Suprapubic skin (tissue), 4 donors: Measurements from ENCODE around the gene METTL15. TPM values are rescaled to one million over a fixed set of nuclear protein-coding genes. Genes with fewer than 3 reads are reported as not detected.
"Not testable (repeated sequence)": the region's sequence is repeated elsewhere in the genome, so short reads cannot be mapped to it uniquely, and the experiment has no call there.

Source experiments
- DNase-seq, 2 donors: peaks; one replicate each; pipeline ENCODE4 v3.0.0-alpha.2; 2019; ENCODE audit warnings: low spot score in 2 of 2
- H3K27ac ChIP-seq: fragments of 200-600 bp; sonication (generic); one replicate; pipeline ENCODE4 v1.5.1; 2019
- H3K27me3 ChIP-seq: fragments of 200-600 bp; sonication (generic); one replicate; pipeline ENCODE4 v1.5.1; 2019
- H3K36me3 ChIP-seq: fragments of 200-600 bp; sonication (generic); one replicate; pipeline ENCODE4 v1.5.1; 2019
- H3K4me1 ChIP-seq: fragments of 200-600 bp; sonication (generic); one replicate; pipeline ENCODE4 v1.5.1; 2019
- H3K4me3 ChIP-seq: fragments of 200-600 bp; sonication (generic); one replicate; pipeline ENCODE4 v1.5.1; 2019; ENCODE audit warnings: mild to moderate bottlenecking
- H3K9me3 ChIP-seq: fragments of 200-600 bp; sonication (generic); one replicate; pipeline ENCODE4 v1.5.1; 2019
- CTCF ChIP-seq, 2 donors: fragments of 200-600 bp in 1 of 2; fragments of 450-650 bp in 1 of 2; sonication (generic) in 1 of 2; IDR thresholded peaks; one replicate each; pipeline ENCODE4 v1.5.1; 2016 to 2019; ENCODE audit warnings: antibody characterized with exemption in 2 of 2, mild to moderate bottlenecking in 1 of 2, moderate library complexity in 1 of 2
- EP300 ChIP-seq: sonication (generic); formaldehyde crosslinking; IDR thresholded peaks from one replicate; pipeline ENCODE4 v1.6.1; 2017; ENCODE audit warnings: antibody characterized with exemption
- POLR2A ChIP-seq, 2 donors: fragments of 450-650 bp; IDR thresholded peaks; one replicate each; pipeline ENCODE4 v1.6.1; 2017; ENCODE audit warnings: antibody characterized with exemption in 2 of 2, mild to moderate bottlenecking in 2 of 2, moderate library complexity in 2 of 2
- POLR2AphosphoS5 ChIP-seq, 3 donors: sonication (generic); formaldehyde crosslinking; IDR thresholded peaks; one replicate each; pipeline ENCODE4 v1.6.1; 2017; ENCODE audit warnings: antibody characterized with exemption in 3 of 3
- WGBS: methylation state at CpG from one replicate; pipeline ENCODE4 v1.1.5; 2018; 5-methylcytosine and 5-hydroxymethylcytosine counted together
- total RNA-seq, 4 donors: library from RNA; depleted of rRNA; stranded (reverse); fragments of >200 nt; gene quantifications; one replicate each; pipeline ENCODE4 v1.1.0, GENCODE V29; 2016

Gene METTL15
- total RNA-seq, 4 donors from 2014 or later = 6.4 to 16.1 (median 10.2) TPM

GRCh38 chr11:28315440-28315839 is 207.3 kb downstream of the METTL15 start:
- no peaks in the 10 kb centered on the region for H3K27me3 ChIP-seq
- WGBS = 100% methylated on average over 1 of the region's 1 CpG
- no peak for TF ChIP-seq CTCF (IDR thresholded peaks at IDR 0.05)

GRCh38 chr11:28318871-28319270 is 210.7 kb downstream of the METTL15 start:
- H3K4me1 ChIP-seq = no peaks in the 10 kb centered on the region
- H3K36me3 ChIP-seq = peaks cover 4% of the 10 kb centered on the region
- H3K4me3 ChIP-seq = no peak overlapping the region
- no peak for TF ChIP-seq POLR2AphosphoS5 (IDR thresholded peaks at IDR 0.05)
- no peak for TF ChIP-seq CTCF (IDR thresholded peaks at IDR 0.05)
- no peak for TF ChIP-seq POLR2A (IDR thresholded peaks at IDR 0.05)
- TF ChIP-seq EP300 = no peak
- H3K9me3 ChIP-seq = no peaks in the 10 kb centered on the region
- no peak for DNase-seq
- WGBS = 76% methylated on average over 3 of the region's 3 CpGs
- H3K27ac ChIP-seq = no peak overlapping the region
- no peaks in the 10 kb centered on the region for H3K27me3 ChIP-seq

More at GRCh38 chr11:28315440-28315839, 207.3 kb downstream of the METTL15 start:
- Histone ChIP-seq H3K36me3 (peaks cover 9% of the 10 kb centered on the region), H3K27ac (no peak overlapping the region), H3K4me3 (no peak overlapping the region), H3K4me1 (no peaks in the 10 kb centered on the region), H3K9me3 (no peaks in the 10 kb centered on the region)
- DNase-seq = no peak

GRCh38 chr11:28323621-28324020 is 215.4 kb downstream of the METTL15 start:
- no peaks in the 10 kb centered on the region for H3K9me3 ChIP-seq
- H3K27ac ChIP-seq = no peak overlapping the region
- DNase-seq = no peak
- no peaks in the 10 kb centered on the region for H3K27me3 ChIP-seq
- no peak for TF ChIP-seq POLR2AphosphoS5 (IDR thresholded peaks at IDR 0.05)
- H3K4me1 ChIP-seq = no peaks in the 10 kb centered on the region
- no peak overlapping the region for H3K4me3 ChIP-seq
- H3K36me3 ChIP-seq = no peaks in the 10 kb centered on the region

GRCh38 chr11:28332393-28332792 is 224.2 kb downstream of the METTL15 start:
- 93% methylated on average over 4 of the region's 4 CpGs for WGBS
- not testable (repeated sequence) for H3K4me3 ChIP-seq, H3K27me3 ChIP-seq, H3K36me3 ChIP-seq, H3K27ac ChIP-seq, H3K4me1 ChIP-seq, H3K9me3 ChIP-seq, DNase-seq

- TF ChIP-seq POLR2AphosphoS5 (IDR thresholded peaks at IDR 0.05) (no peak), CTCF (IDR thresholded peaks at IDR 0.05) (no peak), EP300 (no peak), POLR2A (IDR thresholded peaks at IDR 0.05) (no peak)
- Histone ChIP-seq H3K4me3 (no peak overlapping the region), H3K4me1 (no peaks in the 10 kb centered on the region), H3K27ac (no peak overlapping the region), H3K27me3 (no peaks in the 10 kb centered on the region), H3K36me3 (no peaks in the 10 kb centered on the region), H3K9me3 (peaks cover 18% of the 10 kb centered on the region)
- no peak for DNase-seq
Observed at GRCh38 chr11:28337701-28338100, 229.5 kb downstream of the METTL15 start.

GRCh38 chr11:28338371-28338770 is 230.2 kb downstream of the METTL15 start:
- no peak overlapping the region for H3K4me3 ChIP-seq
- DNase-seq = no peak
- TF ChIP-seq EP300 = no peak
- TF ChIP-seq POLR2A (IDR thresholded peaks at IDR 0.05) = no peak
- TF ChIP-seq POLR2AphosphoS5 (IDR thresholded peaks at IDR 0.05) = no peak
- no peak for TF ChIP-seq CTCF (IDR thresholded peaks at IDR 0.05)
- no peaks in the 10 kb centered on the region for H3K36me3 ChIP-seq
- no peak overlapping the region for H3K27ac ChIP-seq
- H3K9me3 ChIP-seq = peaks cover 18% of the 10 kb centered on the region
- 94% methylated on average over 3 of the region's 3 CpGs for WGBS
- no peaks in the 10 kb centered on the region for H3K4me1 ChIP-seq
- H3K27me3 ChIP-seq = no peaks in the 10 kb centered on the region
